ENCODE results near the gene PAK4.
A peak's percentile ranks its signal among the peaks of the same experiment; 100 is the strongest.

PAK4 gene

DNA sequence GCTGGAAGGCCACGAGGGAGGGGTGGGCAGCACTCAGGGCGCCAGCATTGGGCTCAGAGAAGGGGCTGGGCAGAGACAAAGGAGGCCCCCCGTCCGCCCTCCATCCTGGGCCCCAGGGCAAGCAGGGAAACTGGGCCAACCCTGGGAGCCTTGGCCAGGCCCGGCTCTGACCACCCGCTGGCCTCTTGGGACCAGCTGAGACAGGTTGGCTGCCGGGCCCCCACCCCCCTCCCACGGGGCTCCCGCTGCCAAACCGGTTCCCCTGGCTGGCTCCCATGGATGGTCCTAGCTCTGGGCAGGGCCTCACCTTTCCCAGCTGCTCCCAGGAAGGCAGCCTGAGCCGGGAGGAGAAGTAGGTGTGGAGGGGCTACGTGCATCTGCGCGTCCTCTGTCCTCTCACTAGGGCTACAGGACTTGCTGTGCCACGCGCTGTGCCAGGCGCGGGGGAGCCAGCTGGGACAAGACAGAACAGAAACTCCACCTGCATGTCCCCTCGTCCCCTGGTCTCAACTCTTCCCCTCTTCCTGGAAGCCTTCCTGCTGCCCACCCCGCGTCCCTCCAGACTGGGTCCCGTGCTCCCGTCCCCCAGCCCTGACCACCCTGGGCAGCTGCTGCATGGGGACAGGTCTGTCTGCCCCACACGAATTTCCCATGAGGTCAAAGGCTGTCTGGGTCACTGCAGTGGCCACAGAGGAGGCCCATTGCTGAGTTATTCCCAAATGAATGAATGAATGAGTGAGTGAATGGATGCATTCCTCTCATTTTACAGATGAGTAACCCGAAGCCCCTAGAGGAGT is 42.1 kb downstream of the PAK4 start:
- DNase-seq = peak; percentile 65

DNA sequence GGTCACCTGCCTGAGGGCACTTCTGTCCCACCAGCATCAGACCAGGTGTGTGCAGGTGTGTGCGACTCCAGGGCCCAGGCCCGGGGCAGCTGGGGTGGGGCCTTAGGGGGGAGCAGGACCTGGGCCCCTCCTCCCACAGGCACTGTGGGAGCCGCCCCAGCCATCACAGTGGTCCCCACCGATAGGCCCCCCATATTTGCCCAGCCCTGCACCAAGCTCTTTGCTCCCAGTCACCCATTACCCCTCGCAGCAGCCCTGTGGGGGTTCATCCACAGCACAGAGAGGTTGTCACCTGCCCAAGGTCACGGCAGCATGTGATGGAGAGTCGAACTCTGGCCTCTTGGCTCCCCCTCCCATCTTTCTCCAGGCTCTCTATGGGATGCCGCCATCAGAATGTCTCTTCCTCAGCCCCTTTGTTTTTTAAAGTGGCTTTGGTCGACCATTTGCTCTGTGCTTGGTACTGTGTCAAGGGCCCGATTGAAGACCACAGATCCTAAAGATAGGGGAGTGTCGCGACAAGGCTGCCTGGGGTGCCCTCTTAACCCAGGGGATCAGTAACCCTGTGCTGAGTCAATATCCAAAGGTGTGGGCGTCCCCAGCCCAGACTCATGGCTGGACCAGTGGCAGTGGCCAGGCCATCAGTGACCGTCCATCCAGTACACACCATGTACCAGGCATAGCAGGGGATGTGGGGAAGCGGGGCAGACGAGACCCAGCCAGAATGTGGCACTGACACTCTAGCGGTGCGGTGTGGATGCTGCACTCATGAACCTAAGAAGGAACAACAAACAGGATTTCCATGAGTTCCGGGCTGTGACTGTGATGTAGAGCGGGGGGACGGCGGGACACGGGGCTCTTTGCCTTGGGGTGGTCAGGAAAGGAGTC is 42.9 kb downstream of the PAK4 start:
- no peak for DNase-seq

DNA sequence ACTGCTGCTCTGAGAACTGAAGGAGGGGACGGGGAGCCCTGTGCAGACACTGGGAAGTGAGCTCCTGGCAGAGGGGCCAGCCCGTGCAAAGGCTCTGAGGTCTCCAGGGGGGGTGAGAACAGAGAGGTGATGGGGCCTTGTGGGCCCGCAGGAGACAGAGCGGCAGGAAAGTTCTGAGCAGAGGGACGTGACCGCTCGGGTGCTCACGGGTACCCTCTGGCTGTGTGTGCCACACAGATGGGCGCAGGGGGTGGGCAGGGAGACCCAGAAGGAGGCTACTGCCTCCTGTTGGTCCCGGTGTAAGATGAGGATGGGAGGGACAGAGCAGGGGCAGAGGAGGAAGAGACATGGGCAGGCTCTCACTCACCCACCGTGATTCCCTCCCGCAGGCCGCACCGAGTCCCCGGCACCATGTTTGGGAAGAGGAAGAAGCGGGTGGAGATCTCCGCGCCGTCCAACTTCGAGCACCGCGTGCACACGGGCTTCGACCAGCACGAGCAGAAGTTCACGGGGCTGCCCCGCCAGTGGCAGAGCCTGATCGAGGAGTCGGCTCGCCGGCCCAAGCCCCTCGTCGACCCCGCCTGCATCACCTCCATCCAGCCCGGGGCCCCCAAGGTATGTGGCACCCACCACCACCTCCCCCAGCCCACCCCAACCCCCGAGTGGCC is 43.7 kb downstream of the PAK4 start:
- no peak for DNase-seq

DNA sequence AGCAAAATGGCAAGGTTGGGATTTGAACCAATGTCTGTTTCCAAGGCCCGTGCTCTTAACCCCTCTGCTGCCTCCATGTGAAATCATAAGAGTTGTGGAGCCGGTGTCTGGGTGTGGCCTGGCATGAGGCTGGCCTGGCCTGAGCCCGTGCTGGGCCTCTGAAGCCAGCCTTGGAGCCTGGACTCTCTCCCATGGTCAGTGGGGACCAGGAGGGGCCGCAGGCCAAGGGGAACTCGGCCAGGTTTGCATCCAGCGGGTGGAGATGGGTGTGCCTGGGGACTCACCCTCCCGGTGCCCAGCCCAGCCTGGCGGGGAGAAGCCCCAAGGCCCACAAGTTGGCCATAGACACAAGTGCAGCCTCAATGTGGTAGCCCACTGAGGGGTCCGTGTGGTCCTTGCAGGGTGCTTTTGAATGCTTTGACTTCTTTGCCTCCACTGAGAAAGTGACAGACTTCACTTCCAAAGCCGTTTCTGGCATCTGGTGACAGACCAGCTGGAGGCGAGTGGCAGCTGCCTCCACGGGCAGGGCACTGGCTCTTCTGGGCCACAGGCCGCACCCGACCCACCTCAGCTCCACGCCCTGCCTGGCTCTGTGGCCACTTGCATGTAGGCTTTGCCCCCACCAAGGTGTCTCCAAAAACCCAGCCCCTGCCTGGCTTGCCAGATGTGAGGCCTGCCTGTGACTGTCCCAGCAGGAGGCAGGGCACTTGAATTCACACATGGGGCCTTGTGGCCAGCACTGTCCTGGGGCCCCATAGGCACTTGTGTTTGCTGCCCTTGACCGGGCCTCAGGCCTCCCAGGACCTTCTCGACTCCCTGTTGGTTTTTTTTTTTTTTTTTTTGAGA is 45.0 kb downstream of the PAK4 start:
- no peak for DNase-seq

DNA sequence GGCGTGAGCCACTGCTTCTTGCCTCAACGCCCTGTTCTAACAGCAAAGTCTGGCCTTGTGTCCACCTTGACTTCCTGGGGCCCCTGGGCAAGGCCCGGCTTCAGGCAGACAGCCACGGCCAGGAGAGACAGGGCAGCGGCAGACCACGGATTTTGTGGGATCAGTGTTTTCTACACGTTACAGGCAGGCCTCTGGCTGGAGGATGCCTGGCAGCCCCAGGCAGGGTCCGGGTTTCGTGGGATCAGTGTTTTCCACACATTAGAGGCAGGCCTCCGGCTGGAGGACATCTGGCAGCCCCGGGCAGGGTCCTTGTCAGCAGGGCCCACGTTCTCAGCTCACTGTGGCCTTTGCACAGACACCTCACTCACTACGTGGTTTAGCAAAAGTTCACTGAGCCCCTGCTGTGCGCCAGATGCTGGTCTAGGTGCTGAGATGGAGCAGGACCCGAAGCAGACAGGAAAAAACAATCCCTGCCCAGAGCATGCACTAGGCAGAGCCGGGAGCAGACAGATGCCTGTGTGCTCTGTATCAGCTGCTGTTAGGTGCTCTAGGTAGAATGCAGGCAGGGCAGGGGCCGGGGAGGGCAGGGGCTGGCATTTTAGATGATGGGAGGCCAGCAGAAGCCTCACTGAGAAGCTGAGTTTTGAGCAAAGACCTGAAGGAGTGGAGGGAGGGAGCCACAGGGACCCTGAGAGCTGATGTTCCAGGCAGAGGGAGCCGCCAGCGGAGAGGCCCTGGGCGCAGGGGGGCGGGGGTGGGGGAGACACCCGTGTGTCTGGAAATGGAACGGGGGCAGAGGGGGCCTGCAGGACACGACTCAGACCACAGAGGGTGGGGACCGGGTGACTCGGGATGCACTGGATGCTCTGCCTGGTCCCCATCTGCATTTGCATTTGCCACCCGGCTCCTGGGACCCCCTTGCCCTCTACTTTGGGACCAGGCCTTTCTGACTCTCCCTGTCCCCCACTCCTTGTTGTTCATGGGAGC is 46.2 kb downstream of the PAK4 start:
- no peak for DNase-seq

DNA sequence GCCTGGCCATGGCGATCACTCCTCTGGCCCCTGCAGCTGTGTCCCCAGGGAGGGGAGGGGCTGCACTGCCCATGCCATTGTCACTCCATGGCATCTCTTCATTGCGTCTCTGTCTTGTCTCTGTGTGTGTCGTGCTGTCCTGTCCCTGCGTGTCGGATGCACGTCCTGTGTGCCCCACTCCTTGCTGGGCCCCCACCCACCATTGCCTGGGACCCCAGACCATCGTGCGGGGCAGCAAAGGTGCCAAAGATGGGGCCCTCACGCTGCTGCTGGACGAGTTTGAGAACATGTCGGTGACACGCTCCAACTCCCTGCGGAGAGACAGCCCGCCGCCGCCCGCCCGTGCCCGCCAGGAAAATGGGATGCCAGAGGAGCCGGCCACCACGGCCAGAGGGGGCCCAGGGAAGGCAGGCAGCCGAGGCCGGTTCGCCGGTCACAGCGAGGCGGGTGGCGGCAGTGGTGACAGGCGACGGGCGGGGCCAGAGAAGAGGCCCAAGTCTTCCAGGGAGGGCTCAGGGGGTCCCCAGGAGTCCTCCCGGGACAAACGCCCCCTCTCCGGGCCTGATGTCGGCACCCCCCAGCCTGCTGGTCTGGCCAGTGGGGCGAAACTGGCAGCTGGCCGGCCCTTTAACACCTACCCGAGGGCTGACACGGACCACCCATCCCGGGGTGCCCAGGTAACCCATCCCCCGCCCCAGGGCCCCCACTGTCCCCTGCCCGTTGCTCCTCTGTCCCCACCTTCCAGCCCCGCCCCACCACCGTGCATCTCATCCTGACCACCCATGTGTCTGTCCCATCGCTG is 47.3 kb downstream of the PAK4 start:
- no peak for DNase-seq

DNA sequence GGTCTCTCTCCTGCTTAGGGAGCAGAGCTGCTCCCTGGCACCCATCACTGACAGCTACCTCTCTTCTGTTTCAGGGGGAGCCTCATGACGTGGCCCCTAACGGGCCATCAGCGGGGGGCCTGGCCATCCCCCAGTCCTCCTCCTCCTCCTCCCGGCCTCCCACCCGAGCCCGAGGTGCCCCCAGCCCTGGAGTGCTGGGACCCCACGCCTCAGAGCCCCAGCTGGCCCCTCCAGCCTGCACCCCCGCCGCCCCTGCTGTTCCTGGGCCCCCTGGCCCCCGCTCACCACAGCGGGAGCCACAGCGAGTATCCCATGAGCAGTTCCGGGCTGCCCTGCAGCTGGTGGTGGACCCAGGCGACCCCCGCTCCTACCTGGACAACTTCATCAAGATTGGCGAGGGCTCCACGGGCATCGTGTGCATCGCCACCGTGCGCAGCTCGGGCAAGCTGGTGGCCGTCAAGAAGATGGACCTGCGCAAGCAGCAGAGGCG is 48.0 kb downstream of the PAK4 start:
- no peak for DNase-seq

DNA sequence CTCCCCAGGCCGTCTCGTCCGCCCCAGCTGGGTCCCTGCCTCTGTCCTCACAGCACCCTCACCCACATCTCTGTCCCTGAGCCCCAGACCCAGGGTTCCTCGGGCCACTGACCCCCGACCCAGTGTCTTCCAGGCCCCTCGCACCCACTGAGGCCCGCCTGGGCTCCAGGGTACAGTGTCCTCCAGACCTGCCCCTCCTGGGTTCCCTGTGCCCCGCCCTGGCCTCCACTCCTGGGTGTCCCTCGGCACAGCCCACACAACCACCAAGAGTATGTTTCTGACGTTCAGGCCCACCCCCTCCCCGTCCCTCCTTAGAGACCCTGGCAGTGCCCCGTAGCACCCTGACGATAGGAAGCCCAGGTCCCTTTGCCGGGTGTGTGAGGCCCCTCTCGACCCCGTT is 48.6 kb downstream of the PAK4 start:
- DNase-seq = no peak

DNA sequence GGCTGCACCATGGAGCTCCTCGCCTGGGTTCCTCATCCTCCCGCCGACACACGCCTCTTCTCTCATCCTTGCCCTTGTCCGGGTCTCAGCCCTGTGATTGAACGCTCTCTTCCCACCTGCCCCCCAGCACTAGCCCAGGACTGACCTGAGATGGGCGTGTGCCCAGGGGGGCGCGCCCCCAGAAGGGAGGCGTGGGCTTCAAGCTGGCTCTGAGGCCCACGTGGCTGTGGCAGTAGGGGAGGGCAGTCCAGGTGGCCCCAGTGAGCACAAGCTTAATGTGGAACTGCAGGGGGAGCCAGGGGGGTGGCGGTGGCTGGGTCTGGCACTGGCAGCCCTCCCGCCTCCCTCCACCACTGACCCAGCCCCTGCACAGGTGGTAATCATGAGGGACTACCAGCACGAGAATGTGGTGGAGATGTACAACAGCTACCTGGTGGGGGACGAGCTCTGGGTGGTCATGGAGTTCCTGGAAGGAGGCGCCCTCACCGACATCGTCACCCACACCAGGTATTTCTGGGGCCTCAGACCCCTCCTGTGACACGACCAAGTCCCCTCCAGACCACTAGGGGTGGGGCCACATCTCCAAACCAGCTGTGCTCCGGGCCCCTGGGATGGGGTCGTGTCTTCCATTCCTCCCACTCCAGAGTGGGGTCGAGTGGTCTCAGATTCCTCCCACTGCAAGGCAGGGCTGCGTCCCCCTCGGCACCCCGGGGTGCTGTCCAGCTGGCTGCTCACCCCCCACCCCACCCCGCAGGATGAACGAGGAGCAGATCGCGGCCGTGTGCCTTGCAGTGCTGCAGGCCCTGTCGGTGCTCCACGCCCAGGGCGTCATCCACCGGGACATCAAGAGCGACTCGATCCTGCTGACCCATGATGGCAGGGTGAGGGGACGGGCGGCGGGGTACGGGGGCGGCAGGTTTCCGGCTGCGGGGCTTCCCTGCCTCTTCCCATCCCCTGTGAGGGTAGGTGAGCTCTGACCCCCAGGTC is 49.3 kb downstream of the PAK4 start:
- no peak for DNase-seq

DNA sequence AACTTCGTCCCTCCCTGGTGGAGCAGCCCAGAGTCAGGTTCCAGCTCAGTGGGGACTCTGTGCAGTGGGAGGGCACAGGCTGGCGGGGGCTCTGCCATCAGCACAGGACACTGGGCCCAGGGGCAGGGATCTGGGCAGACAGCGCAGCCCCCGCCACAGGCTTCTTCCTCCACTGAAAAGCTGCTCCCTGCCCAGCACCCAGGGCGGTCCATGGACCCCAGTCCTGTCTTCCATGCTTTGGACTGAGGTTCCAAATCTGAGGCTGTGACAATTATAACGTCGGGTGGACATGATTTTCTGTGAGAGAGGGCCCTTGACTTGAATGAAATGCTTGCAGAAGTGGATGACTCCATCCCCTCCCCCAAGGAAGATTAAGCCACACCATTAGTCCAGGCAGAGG is 50.0 kb downstream of the PAK4 start:
- DNase-seq = no peak

DNA sequence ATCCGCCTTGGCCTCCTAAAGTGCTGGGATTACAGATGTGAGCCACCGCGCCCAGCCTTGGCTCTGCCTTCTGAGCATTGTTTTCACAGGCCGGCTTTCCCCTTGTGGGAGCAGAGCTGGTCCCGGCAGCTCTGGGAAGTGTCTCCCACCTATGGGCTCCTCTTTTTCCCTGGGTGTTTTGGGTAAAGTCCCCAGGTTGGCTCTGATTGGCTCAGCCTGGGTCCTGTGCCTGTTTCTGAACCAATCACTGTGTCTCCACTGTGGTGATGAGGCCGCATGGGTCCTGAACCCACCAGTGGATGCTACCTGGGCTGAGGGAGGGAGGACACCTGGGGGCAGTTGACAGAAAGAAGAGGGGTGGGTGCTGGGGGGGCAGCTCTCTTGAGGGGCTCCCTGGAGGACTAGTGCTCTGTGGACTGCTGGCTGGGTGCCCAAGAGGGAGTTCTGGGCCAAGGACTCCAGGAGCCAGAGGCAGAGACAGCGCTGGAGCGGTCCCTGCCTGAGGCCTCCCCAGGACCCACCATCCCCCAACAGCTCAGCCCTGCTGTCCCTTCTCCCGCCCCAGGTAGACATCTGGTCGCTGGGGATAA is 51.6 kb downstream of the PAK4 start:
- DNase-seq = no peak

DNA sequence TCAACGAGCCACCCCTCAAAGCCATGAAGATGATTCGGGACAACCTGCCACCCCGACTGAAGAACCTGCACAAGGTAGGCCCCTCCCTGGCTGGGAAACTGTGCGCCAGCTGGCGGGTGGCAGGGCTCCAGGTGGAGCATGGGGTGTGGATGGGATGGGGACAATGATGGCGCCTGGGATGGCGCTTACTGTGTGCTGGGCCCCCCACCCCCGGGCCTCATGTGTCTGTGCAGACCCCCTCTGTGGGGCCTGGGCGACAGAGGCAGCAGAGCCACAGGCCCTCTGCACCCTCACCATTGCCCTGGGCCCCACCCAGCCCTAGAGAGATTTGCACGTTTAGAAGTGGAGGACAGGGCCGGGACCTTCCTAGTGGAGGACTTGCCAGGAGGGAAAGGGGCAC is 52.1 kb downstream of the PAK4 start:
- no peak for DNase-seq

DNA sequence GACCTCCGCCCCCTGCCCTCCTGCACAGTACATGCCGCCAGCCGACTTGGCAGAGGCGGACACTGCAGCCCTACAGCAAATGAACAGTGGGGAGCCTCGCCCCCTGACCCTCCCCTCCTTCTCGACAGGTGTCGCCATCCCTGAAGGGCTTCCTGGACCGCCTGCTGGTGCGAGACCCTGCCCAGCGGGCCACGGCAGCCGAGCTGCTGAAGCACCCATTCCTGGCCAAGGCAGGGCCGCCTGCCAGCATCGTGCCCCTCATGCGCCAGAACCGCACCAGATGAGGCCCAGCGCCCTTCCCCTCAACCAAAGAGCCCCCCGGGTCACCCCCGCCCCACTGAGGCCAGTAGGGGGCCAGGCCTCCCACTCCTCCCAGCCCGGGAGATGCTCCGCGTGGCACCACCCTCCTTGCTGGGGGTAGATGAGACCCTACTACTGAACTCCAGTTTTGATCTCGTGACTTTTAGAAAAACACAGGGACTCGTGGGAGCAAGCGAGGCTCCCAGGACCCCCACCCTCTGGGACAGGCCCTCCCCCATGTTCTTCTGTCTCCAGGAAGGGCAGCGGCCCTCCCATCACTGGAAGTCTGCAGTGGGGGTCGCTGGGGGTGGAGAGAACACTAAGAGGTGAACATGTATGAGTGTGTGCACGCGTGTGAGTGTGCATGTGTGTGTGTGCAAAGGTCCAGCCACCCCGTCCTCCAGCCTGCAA is 52.9 kb downstream of the PAK4 start:
- DNase-seq = no peak

DNA sequence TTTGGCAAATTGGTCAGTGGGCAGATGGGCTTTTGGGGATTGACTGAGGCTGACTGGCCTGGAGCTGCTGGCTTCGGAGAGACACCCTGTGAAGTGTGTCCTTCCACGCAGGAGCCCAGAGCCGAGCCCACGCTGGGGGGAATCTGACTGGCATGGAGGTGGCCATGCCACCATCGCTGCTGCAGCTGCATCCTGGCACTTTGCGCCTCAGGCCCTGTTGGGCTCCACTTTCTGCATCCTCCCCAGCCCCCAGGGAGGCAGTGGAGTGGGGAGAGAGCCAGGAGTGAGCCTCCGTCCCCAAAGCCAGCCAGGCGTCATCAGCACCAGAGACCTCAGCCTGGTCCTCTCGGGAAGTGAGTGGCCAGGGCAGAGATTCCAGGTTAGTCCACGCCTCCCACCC is 54.2 kb downstream of the PAK4 start:
- no peak for DNase-seq

DNA sequence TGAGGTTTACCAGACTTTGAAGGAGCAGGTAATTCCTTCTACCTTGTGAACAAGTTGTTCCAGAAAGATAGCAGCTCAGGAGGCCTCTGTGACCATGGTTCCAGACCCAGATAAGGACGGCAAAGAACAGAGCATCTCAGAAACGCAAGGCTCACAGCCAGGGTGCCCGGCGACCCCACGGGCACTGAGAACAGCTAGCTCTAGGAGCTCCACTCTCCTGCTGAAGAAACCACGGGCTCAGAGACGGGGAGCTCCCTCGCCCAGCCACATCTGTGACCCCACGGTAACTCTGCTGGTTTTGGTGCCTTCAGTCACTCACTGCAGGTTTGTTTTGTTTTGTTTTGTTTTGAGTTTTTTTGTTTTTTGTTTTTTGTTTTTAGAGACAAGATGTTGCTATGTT is 55.2 kb downstream of the PAK4 start:
- no peak for DNase-seq

DNA sequence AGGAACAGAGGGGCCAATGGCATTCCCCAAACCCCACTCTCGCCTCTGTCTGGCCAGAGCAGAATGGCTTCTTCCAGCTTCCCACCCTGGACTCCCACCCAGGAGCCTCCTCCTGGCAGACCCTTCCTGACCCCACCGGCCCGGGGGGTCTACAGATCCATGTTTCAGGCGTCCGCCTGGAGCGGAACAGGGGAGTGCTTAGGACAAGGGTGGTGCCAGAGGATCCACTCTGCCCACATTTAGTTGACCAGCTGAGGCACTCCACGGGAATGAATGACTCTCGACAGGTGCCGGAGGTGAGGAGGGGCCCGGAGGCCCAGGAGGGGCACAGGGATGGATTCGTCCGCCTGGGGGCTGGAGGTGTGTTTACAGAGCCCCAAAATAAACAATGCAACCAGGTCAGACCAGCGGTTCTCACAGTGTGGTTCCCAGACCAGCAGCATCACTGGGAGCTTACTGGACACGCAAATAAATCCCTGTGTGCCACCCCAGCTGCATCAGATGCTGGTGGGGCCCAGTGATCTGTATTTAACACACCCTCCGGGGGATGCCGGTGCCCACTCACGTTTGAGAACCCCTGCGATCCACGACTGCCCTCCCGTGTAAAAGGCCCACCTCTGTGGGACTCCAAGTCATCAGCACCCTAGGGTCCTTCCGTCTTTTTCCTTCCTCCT is 56.1 kb downstream of the PAK4 start:
- DNase-seq = no peak

DNA sequence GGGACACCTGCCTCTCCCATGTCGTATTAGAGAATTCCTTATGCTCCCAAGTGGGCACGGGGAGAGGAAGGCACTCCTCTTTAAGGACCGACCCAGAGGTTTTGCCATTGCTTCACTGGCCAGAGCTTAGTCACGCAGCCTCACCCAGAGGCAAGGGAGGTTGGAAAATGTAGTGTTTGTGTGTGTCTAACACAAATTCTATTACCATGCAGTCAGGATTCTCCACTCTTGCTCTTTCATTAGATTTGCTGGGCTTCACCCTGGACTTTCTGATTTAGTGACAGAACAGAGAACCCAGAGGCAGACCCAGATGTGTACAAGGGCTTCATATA is 56.6 kb downstream of the PAK4 start:
- no peak for DNase-seq

DNA sequence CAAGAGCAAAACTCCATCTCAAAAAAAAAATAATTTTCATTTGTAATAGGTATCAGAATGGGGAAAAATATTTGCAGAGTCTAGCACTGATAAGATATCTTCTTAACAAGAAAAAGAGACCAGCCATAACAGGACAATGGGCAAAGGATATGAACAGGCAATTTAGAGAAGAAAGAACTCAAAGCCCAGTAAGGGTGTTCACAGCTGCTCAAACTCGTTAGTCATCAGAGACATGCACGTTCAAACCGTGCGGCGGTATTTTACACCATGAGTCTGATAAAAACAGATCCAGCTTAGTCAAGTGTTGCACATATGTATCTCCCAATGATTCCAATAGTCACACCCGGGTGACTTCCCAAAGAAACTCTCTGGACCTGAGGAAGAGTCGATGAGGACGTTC is 57.5 kb downstream of the PAK4 start:
- DNase-seq = no peak
